Head of caudate nucleus (tissue), 42 donors: ENCODE data around the gene CD300LB.
"Not testable (repeated sequence)": the region's sequence is repeated elsewhere in the genome, so short reads cannot be mapped to it uniquely, and the experiment has no call there.

Source experiments
- DNase-seq, 42 donors: peaks; one replicate each; pipeline versions ENCODE4 v3.0.0 to v3.0.0-alpha.2; 2020 to 2021; ENCODE audit warnings: mixed read lengths in 7 of 42
- intact Hi-C: fragments of 100-400 bp; cut with DNase I; formaldehyde crosslinking; loops from one replicate; pipeline ENCODE4 v1.15.0; 2022

CD300LB gene

DNA sequence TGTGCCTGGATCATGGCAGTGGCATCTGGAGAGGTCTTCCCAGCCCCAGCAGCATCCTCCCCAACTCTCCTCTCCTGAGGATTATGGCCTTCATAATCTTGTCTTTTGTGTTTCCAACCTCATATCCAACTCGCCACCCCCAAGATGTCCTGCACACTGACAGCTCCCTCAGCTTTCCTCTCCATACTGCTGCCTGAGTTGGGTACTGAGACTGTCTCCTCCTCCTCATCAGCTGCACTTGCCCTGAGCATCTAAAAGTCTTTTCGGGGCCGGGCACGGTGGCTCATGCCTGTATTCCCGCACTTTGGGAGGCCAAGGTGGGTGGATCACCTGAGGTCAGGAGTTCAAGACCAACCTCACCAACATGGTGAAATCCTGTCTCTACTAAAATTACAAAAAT is 2.0 kb downstream of the CD300LB start:
- DNase-seq = peak in 7 of 42 donors; percentile 1 to 31 (median 12)
- intact Hi-C loops = no loop called here

DNA sequence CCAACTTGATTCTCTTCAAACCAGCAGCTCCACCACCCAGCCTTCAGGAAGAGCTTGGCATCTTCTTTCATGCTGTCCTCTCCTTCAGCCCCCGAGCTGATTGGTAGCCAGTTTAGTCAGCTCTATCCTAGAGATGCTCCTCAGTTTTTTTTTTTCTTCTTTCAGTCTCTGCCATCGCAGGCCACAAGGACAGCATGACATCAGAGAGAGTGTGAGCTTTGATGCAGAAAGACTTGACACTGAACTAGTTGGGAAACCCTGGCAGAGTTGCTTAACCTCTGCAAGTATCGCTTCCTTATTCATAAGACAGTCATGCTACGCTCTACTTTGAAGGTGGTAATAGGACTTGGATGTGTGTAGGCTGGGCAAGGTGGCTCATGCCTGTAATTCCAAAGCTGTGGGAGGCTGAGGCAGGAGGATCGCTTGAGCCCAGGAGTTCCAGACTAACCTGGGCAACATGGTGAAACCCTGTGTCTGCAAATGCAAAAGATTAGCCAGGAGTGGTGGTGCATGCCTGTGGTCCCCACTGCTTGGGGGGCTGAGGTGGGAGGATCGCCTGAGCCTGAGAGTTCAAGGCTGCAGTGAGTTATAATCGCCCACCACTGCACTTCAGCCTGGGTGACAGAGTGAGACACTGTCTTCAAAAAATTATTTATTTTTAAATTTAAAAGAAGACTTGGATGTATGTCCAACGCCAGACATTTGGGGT is 2.6 kb downstream of the CD300LB start:
- intact Hi-C loops = no loop called here
- peak in 18 of 42 donors; percentile 9 to 56 (median 31) for DNase-seq

DNA sequence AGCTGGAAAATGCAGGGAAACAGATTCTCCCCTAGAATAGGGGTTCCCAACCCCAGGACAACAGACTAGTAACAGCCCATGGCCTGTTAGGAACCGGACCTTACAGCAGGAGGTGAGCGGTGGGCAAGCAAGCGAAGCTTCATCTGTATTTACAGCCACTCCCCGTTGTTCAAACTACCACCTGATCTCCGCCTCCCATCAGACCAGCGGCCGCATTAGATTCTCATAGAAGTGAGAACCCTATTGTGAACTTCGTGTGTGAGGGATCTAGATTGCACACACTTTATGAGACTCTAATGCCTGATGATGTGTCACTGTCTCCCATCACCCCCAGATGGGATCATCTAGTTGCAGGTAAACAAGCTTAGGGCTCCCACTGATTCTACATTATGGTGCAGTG is 3.5 kb downstream of the CD300LB start:
- peak in 5 of 42 donors; percentile 4 to 24 (median 13) for DNase-seq
- intact Hi-C loops = no loop called here

DNA sequence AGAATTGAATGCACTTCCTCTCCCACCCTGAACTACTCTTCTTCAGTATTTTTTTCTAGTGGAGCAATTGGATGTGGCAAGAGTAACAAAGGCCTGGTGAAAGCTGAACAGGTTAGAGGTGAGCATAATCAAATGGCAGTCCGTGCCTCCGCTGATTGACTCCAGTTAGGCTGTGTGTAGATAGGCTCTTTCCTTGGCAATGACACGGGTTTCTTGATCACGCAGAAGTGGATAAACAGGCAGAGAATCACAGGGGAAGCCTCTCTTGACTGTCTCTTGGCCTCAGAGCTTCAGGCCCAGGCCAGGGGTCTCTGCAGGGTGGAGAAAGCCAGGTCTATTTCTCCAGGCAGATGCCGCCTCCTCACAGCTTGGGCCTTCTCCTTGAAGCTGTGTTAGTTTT is 4.2 kb downstream of the CD300LB start:
- intact Hi-C loops = no loop called here
- peak in 4 of 42 donors; percentile 3 to 17 (median 7) for DNase-seq

DNA sequence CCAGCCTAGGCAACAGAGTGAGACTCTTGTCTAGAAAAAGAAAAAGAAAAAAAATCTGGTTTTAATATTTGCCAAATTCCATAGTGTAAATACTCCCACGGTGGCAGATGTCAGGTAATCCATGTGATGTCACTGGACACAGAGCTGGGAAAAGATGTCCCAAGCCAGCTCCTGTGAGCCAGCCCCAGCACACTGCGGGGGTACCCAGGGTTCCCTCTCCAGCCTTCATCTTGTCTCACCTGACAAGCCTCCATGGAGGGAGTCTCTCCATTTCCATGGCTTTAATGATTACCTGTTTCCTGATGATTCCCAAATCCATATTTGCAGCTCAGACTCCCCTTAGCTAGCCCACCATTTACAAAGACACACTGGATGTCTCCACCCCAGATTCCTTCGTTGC is 4.6 kb downstream of the CD300LB start:
- DNase-seq = peak in 1 of 42 donors; percentile 3
- intact Hi-C loops = no loop called here

DNA sequence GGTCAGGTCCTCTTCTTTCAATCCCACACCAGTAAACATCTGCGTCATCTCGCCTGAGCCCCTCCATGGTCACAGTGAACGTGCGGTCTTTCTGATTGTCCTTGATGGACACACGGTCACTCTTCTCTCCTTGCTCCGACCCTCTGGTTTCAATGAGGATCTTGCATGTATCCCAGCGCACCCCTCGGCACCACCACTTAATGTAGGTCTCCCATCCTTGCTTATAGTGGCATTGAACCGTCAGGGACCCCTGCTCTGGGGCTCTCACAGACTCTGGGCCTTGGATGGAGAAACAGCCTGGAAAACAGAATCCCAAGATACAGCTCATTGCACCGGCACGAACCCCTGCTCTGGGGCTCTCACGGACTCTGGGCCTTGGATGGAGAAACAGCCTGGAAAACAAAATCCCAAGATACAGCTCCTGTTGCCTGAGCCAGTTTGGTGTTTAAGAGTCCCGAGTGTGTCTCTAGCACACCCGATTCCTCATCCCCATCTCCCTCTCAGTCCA is 5.4 kb downstream of the CD300LB start:
- DNase-seq = peak in 5 of 42 donors; percentile 4 to 18 (median 11)
- intact Hi-C loops = no loop called here

DNA sequence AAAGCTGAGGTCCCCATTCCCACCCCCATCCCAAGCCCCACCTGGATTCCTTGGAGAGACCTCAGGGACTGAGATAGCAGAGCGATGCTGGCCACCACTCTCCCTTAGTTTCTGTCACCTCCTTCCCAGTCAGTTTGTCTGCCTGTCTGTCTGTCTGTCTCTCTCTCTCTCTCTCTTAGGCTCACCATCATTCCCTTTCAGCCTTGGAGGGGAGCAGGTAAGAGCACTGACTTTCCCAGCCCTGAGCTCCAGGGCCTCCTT is 5.9 kb downstream of the CD300LB start:
- intact Hi-C loops = no loop called here
- peak in 2 of 42 donors; percentile 6 to 7 for DNase-seq

DNA sequence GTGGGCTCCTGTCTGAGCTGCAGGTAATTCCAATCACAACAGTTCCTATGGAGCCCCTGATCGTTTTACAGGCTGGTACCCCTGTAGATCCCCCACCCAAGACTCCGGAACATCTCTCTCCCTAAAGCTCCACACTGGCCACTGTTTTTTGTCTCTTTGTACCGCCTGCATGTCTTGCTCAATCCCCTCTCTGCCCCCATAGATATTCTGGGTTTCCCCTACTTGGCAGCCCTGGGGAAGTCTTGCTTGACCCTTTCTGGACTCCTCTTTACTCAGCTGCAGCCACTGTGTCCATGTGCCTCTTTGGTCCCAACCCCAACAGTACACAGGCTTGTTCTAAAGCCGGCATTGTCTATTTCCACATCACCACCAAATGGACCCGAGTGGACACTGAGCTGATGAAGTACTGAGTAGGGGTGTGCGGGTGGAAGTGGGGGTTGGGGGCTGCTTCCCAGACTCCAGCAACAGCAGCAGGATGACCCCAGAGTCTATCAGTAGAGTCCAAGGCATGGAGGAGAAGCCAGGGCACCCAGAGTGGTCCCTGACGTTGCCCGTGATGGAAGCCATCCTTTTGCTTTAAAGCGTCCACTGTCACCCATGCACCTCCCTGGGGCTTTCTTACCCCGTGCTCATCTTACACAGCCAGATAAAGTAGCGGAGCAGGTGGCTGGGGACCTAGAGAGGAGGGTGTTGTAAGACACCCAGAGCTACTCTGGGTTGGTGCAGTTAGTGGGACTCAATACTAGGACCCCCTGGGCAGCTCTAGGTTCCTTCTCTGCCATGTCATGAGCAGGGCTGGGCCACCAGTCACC is 6.4 kb downstream of the CD300LB start:
- DNase-seq = peak in 8 of 42 donors; percentile 0 to 36 (median 11)
- intact Hi-C loops = no loop called here

DNA sequence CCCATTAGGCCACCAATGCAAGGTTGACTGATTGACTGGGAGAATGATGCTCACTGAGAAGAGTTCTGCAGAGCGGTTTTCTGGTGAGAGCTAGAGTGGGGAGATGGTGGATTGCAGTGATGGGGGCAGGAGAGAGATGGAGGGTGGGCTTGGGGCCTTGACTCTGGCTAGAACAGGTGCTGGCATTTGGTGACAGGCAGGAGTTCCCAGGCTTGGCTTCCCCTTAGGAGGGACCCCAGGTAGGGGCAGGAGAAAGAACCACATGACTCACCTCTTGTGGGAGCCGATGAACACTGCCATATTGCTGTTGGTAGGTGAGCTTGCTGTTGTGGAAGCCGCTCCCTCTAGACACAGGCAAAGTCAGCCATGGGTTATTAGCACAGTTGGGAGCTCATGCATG is 8.0 kb downstream of the CD300LB start:
- intact Hi-C loops = no loop called here
- DNase-seq = peak in 2 of 42 donors; percentile 2 to 23

DNA sequence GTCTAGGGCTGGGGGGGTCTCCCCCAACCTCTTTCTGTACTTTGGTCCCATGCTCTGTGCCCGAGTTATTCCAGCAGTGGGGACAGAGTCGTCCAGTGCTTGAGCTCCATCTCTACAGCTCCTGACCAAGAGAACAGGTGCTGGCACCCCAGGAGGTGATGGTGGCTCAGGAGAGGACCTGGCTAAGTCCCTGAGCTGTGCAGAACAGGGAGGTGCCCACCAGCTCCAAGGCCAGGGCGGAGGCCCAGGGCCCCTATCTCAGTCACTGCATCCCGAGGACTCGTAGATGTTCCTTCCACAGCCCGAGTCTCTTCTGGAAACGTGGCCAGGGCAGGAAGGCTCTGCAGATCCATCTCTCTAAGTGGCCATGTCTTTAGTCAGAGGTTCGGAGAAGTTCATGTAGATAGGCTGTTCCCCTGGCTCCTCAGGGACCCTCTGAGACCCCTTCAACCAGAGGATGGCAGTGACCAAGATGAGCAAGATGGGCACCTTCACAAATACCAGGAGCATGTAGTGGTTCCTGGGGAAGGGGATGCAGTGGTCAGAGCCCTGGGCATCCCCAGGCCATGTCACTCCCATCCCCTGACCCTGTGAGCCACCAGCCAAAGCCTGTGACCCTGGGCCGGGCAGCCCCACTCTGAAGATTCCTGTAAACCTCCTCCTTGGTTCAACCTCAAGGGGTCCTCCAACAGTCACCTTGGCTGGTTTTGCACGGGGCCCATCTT is 8.7 kb downstream of the CD300LB start:
- peak in 4 of 42 donors; percentile 2 to 19 (median 6) for DNase-seq
- intact Hi-C loops = no loop called here

DNA sequence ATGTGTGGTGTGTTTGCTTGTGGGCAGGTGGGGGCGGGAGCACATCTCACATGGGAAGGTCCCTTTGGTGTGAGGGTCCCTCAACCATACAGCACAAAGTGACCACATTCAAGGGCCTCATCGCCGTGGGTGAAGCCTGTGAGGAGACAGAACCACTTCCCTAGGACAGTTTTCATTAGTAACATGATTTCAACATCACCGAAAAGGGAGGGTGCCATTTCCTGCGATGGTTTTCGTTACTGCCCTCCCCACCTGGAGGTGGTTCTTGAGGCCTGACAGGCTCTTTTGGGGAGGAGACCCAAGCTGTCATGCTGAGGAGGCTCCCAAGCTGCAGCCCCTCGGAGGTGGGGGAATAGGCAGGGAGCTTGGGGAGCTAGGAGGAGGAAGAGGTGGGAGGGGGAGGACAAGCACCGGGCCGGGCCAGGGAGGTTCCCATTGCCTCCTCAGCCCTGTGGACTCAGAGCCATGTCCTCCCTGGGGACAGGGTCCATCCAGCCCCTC is 9.5 kb downstream of the CD300LB start:
- intact Hi-C loops = no loop called here
- DNase-seq = peak in 7 of 42 donors; percentile 11 to 43 (median 16)

DNA sequence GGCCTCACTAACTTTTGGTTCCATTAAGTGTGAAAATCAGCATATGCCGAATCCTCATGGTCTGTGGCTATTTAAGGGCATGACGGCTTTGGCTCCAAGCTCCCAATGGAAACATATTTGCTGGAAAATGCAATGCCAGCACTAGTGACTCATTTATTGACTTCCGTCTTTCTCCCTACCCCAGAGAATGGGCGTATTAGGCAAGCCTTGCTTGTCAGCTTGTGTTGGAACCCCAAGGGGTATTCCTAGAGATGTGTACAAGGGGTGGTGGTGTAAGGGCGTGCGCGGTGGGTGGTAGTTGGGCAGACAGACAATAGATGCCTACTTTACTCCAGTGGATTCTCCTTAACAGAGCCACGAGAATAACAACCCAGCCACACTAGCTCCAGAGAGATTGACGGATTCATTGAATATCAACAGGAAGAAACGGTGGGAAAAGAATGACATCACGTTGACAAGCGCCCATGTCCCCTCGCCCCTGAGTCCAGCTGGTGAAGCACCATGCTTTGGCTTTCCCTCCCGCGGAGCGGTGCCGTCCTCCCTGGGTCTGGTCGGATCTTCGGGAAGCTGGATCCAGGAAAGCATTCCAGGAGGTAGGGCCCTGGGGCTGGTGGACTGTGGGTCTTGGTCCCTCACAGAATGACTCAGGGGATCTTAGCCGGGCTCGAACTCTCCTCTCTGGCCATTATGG is 10.3 kb downstream of the CD300LB start:
- peak in 9 of 42 donors; percentile 6 to 51 (median 15) for DNase-seq
- intact Hi-C loops = no loop called here

DNA sequence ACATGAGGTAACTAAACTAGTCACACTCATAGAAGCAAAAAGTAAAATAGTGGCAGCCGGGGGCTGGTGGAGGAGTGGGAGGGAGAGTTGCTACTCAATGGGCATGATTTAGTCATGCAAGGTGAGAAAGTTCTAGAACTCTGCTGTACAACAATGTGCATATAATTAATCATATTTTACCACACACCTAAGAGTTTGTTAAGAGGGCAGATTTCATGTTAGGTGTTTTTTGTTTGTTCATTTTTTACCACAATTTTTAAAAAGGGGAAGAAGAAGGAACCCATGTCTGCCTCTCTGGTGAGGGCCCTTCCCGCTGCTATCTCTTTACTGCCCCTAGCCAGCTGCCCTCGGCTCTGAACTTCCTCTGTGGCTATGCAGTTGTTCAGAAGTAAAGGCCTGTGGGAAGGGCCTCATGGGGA is 11.2 kb downstream of the CD300LB start:
- intact Hi-C loops = no loop called here
- DNase-seq = peak in 15 of 42 donors; percentile 10 to 60 (median 21)

DNA sequence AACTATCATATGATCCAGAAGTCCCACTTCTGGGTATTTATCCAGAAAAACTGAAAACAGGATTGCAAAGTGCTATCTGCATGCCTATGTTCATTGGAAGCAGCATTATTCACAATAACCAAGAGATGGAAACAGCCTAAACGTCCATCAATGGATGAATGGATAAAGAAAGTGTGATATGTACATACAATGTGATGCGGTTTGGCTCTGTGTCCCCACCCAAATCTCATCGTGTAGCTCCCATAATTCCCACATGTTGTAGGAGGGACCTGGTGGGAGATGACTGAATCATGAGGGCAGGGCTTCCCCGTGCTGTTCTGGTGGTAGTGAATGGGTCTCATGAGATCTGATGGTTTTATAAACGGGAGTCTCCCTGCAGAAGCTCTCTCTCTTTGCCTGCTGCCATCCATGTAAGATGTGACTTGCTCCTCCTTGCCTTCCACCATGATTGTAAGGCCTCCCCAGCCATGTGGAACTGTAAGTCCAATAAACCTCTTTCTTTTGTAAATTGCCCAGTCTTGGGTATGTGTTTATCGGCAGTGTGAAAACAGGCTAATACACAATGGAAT is 12.8 kb downstream of the CD300LB start:
- intact Hi-C loops = not testable (repeated sequence)
- DNase-seq = peak in 2 of 42 donors; percentile 4 to 26

DNA sequence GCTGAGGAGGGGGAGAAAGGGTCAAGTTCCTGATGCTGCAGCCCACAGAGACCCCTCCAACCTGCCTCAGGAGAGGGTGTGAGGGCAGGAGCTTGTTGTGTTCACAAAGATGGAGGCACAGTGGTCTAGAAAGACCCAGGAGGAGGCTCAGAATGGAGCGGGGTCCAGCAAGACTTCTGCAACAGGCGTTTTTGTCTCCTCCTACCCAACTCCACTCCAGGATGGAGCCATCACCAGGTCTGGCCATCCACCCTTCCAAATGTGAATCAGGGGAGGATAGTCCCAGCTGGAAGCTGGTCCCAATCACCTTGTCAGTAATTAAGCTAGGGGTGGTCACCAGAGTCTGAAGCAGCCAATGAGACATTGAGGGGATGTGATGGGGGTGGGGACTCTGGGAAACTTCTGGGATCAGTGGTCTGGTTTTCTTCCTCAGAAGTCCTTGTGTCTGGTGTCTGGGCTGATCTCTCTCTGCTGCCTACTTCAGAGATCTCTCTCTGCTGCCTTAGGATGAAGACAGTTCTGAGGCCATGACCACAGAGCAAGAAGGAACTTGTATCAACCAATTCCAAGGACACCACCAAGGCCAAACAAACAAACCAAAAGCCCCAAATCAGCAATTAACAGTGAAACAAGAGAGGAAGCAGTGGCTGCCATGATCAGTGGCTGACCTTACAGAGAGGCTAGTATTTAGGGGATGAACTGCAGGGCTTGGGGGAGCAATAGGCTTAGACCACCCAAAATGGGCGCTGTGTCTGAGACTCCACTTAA is 14.5 kb downstream of the CD300LB start:
- DNase-seq = peak in 2 of 42 donors; percentile 1 to 23
- intact Hi-C loops = no loop called here

DNA sequence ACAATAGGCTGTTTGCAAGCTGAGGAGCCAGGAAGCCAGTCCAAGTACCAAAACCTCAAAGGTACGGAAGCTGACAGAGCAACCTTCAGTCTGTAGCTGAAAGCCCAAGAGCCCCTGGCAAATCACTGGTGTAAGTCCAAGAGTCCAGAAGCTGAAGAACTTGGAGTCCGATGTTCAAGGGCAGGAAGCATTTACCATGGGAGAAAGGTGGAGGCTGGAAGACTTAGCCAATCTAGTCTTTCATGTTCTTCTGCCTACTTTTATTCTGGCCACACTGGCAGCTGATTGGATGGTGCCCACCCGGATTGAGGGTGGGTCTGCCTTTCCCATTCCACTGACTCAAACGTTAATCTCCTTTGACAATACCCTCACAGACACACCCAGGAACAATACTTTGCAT is 15.3 kb downstream of the CD300LB start:
- intact Hi-C loops = no loop called here
- peak in 1 of 42 donors; percentile 15 for DNase-seq

DNA sequence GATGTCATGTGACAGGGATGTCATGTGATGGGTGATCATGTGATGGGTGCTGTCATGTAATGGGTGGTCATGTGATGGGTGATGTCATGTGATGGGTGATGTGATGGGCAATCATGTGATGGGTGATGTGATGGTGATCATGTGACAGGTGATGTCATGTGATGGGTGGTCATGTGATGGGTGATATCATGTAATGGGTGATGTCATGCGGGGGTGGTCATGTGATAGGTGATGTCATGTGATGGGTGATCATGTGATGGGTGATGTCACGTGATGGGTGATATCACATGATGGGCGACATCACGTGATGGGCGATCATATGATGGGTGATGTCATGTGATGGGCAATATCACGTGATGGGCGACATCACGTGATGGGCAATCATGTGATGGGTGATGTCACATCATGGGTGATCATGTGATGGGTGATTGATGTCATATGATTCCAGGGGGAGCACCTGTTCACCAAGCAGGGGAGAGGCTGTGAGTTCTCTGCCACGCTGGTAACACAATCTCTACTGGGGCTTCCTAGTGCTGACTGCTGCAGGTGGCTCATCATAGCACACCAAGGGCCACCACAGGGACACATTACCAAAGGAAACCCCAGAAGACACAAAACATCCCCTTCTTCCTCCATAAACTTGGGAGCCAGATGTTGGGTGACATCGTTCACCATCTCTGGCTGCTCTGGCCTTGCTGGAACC is 16.5 kb downstream of the CD300LB start:
- intact Hi-C loops = no loop called here
- peak in 3 of 42 donors; percentile 4 to 26 (median 5) for DNase-seq
